K562 (cell line): ENCODE data around the gene CTSF. TPM values are rescaled to one million over a fixed set of nuclear protein-coding genes. Genes with fewer than 3 reads are reported as not detected.
A peak's percentile ranks its signal among the peaks of the same experiment; 100 is the strongest.

Experiments
- CHD1 ChIP-seq: fragments of 200-600 bp; sonication (generic); IDR thresholded peaks from one replicate; pipeline ENCODE4 v1.6.1; 2012; ENCODE audit warnings: mild to moderate bottlenecking, moderate library complexity, low read length, inconsistent platforms
- CHD7 ChIP-seq: fragments of 200-600 bp; sonication (generic); IDR thresholded peaks from one replicate; pipeline ENCODE4 v1.6.1; 2012; ENCODE audit warnings: mild to moderate bottlenecking, low read depth, low read length, inconsistent platforms
- GTF2E2 ChIP-seq: fragments of 200-800 bp; sonication (Bioruptor generic); IDR thresholded peaks from 2 replicates; pipeline ENCODE4 v1.6.1; 2016; ENCODE audit warnings: missing genetic modification characterization, missing compliant biosample characterization
- HOMEZ ChIP-seq: fragments of 250-450 bp; sonication (Bioruptor Pico); IDR thresholded peaks from 2 replicates; pipeline ENCODE4 v1.4.0; 2020; ENCODE audit warnings: mild to moderate bottlenecking, moderate library complexity
- KAT8 ChIP-seq: fragments of 450-650 bp; IDR thresholded peaks from 2 replicates; pipeline ENCODE4 v1.6.1; 2016; ENCODE audit warnings: low read depth, mild to moderate bottlenecking
- MBD1 ChIP-seq: fragments of 250-450 bp; sonication (Bioruptor Pico); IDR thresholded peaks from 2 replicates; pipeline ENCODE4 v1.8.0; 2022; ENCODE audit warnings: inconsistent platforms
- NR2C1 ChIP-seq, 2 experiments: fragments of 450-650 bp; IDR thresholded peaks; 2 replicates each; pipeline ENCODE4 v1.6.1; 2017; ENCODE audit warnings: mild to moderate bottlenecking in 2 of 2, antibody characterized with exemption in 1 of 2, inconsistent platforms in 1 of 2, missing compliant biosample characterization in 1 of 2, missing genetic modification characterization in 1 of 2
- RBM22 ChIP-seq: fragments of 200-400 bp; formaldehyde crosslinking; IDR thresholded peaks from 2 replicates; pipeline ENCODE4 v1.6.1; 2018; ENCODE audit warnings: low read length, low read depth; ENCODE audit not compliant: poor library complexity, severe bottlenecking
- SP1 ChIP-seq: sonication (generic); formaldehyde crosslinking; IDR thresholded peaks from 2 replicates; pipeline ENCODE4 v1.8.1; 2022; ENCODE audit warnings: mild to moderate bottlenecking, missing genetic modification reagents
- SUPT5H ChIP-seq: fragments of 450-650 bp; IDR thresholded peaks from 2 replicates; pipeline ENCODE4 v1.6.1; 2016
- ZNF197 ChIP-seq: fragments of 200-800 bp; sonication (Bioruptor generic); IDR thresholded peaks from 2 replicates; pipeline ENCODE4 v1.6.1; 2016; ENCODE audit warnings: low read depth, missing genetic modification characterization, missing compliant biosample characterization
- ZNF217 ChIP-seq: sonication (generic); formaldehyde crosslinking; IDR thresholded peaks from 2 replicates; pipeline ENCODE4 v1.8.0; 2022; ENCODE audit warnings: mild to moderate bottlenecking, missing genetic modification reagents
- polyA plus RNA-seq, 8 experiments: library from polyadenylated mRNA; depleted of rRNA in 4 of 8; stranded (reverse) in 5 of 8; unstranded in 3 of 8; fragments of >200 nt; fragmentation: Nextera tagmentation in 2 of 8; fragmentation: Illumina TruSeq in 1 of 8; extraction: Ambion mirVana in 2 of 8; extraction: Trizol in 1 of 8; gene quantifications; 2 replicates each; pipeline versions ENCODE4 v1.2.1 to v1.2.3, GENCODE V29; 2011 to 2014; ENCODE audit warnings: inconsistent platforms in 1 of 8, missing spikeins in 1 of 8
- total RNA-seq, 7 experiments: library from RNA; depleted of rRNA in 6 of 7; stranded (reverse); fragments of >200 nt in 6 of 7; fragmentation: Illumina TruSeq in 2 of 7; extraction: Trizol in 2 of 7; gene quantifications; 2 replicates each; pipeline versions ENCODE4 v1.2.1 to v1.2.3, GENCODE V29; 2011 to 2021; ENCODE audit warnings: low replicate concordance in 1 of 7

The CTSF gene
- total and polyA plus RNA-seq, 9 of the 15 experiments (the other 6 are each of a cell fraction or from before 2014, with no cell fraction given): 0.41 to 10.5 (median 3.8) TPM

- TF ChIP-seq ZNF197 (CRISPR knock-in tag): no peak
- TF ChIP-seq KAT8: no peak
- TF ChIP-seq NR2C1 (IDR thresholded peaks at IDR 0.05): no peak; the same call in 1 of the 2 replicates
- no peak for TF ChIP-seq NR2C1 (tag; IDR thresholded peaks at IDR 0.05)
- TF ChIP-seq CHD7: no peak
- TF ChIP-seq GTF2E2 (tag): 0 out of 2 replicates have a peak, but pooled peaks have one; percentile 42
- TF ChIP-seq RBM22: no peak
- no peak for TF ChIP-seq HOMEZ (CRISPR knock-in tag)
- no peak for TF ChIP-seq SP1 (CRISPR knock-in tag)
- TF ChIP-seq MBD1 (CRISPR knock-in tag): no peak
- TF ChIP-seq SUPT5H: no peak
- TF ChIP-seq CHD1: no peak
- TF ChIP-seq ZNF217 (CRISPR knock-in tag): no peak
These were observed at the start of gene CTSF (continued) for GRCh38 chr11:66568124-66568916.
